Neural progenitor cell (in vitro differentiated cells): Measurements from ENCODE around the gene NOL3. TPM values are rescaled to one million over a fixed set of nuclear protein-coding genes. Genes with fewer than 3 reads are reported as not detected.
A peak's percentile ranks its signal among the peaks of the same experiment; 100 is the strongest.
"Not testable (repeated sequence)": the region's sequence is repeated elsewhere in the genome, so short reads cannot be mapped to it uniquely, and the experiment has no call there.

Experiments
- DNase-seq: peaks from one replicate; pipeline ENCODE4 v3.0.0-alpha.2; 2016; ENCODE audit warnings: low spot score
- H2AFZ ChIP-seq: fragments of 200-600 bp; sonication (generic); replicated peaks from 2 replicates; pipeline ENCODE4 v1.6.1; 2016; ENCODE audit warnings: antibody characterized with exemption
- H3F3A ChIP-seq: fragments of 200-600 bp; sonication (generic); 2 replicates; pipeline ENCODE4 v1.6.1; 2016; ENCODE audit warnings: antibody characterized with exemption, low read depth
- H3K27ac ChIP-seq: fragments of 200-600 bp; sonication (generic); 2 replicates; pipeline ENCODE4 v1.5.1; 2016; ENCODE audit warnings: mild to moderate bottlenecking
- H3K27me3 ChIP-seq: fragments of 200-600 bp; sonication (generic); 2 replicates; pipeline ENCODE4 v1.6.1; 2016; ENCODE audit warnings: mild to moderate bottlenecking, moderate library complexity
- H3K36me3 ChIP-seq: fragments of 200-600 bp; sonication (generic); 2 replicates; pipeline ENCODE4 v1.5.1; 2016
- H3K4me1 ChIP-seq: fragments of 200-600 bp; sonication (generic); 2 replicates; pipeline ENCODE4 v1.6.1; 2016; ENCODE audit warnings: mixed run types
- H3K4me2 ChIP-seq: fragments of 200-600 bp; sonication (generic); 2 replicates; pipeline ENCODE4 v1.6.1; 2016
- H3K4me3 ChIP-seq: fragments of 200-600 bp; sonication (generic); 2 replicates; pipeline ENCODE4 v1.5.1; 2016
- H3K79me2 ChIP-seq: fragments of 200-600 bp; sonication (generic); 2 replicates; pipeline ENCODE4 v1.6.1; 2016; ENCODE audit warnings: low read depth
- H3K9ac ChIP-seq: fragments of 200-600 bp; sonication (generic); 2 replicates; pipeline ENCODE4 v1.6.1; 2016
- H3K9me3 ChIP-seq: fragments of 200-600 bp; sonication (generic); 2 replicates; pipeline ENCODE4 v1.5.1; 2016; ENCODE audit warnings: low read depth
- H4K20me1 ChIP-seq: fragments of 200-600 bp; sonication (generic); 2 replicates; pipeline ENCODE4 v1.6.1; 2016; ENCODE audit warnings: low read depth
- H3K27ac Mint-ChIP-seq: 3 replicates; pipeline ENCODE4 v1.8.0; 2021; ENCODE audit warnings: mixed read lengths
- H3K27me3 Mint-ChIP-seq: 2 replicates; pipeline ENCODE4 v1.8.0; 2022; ENCODE audit warnings: low read depth, mild to moderate bottlenecking, inconsistent platforms, moderate library complexity, mixed read lengths; ENCODE audit not compliant: insufficient read depth
- H3K36me3 Mint-ChIP-seq: 3 replicates; pipeline ENCODE4 v1.8.0; 2021; ENCODE audit warnings: mixed read lengths
- H3K4me1 Mint-ChIP-seq: 3 replicates; pipeline ENCODE4 v1.8.0; 2021; ENCODE audit warnings: mixed read lengths
- H3K4me3 Mint-ChIP-seq: 3 replicates; pipeline ENCODE4 v1.8.0; 2021; ENCODE audit warnings: mild to moderate bottlenecking, moderate library complexity, mixed read lengths
- H3K9me3 Mint-ChIP-seq: 3 replicates; pipeline ENCODE4 v1.8.0; 2020; ENCODE audit warnings: mixed read lengths
- CTCF ChIP-seq: fragments of 200-600 bp; sonication (generic); IDR thresholded peaks from 2 replicates; pipeline ENCODE4 v1.5.1; 2017; ENCODE audit warnings: antibody characterized with exemption, mild to moderate bottlenecking
- EZH2 ChIP-seq: fragments of 200-600 bp; sonication (generic); IDR thresholded peaks from 2 replicates; pipeline ENCODE4 v1.6.1; 2017; ENCODE audit warnings: antibody characterized with exemption, mild to moderate bottlenecking, moderate library complexity
- EZH2phosphoT487 ChIP-seq: fragments of 200-600 bp; sonication (generic); IDR thresholded peaks from 2 replicates; pipeline ENCODE4 v1.6.1; 2017; ENCODE audit warnings: antibody characterized with exemption
- total RNA-seq: library from RNA; depleted of rRNA; stranded (reverse); fragments of >200 nt; gene quantifications from 2 replicates; pipeline ENCODE4 v1.2.3, GENCODE V29; 2015; ENCODE audit warnings: low replicate concordance

NOL3 gene
- 0.37 and 5.5 TPM in 2 replicates for total RNA-seq

- Histone ChIP-seq H3K36me3 (no peaks in the 10 kb centered on the region), H2AFZ (peak within 1 kb of the TSS; percentile 83), H3K9ac (no peak within 1 kb of the TSS), H3K4me3 (peak within 1 kb of the TSS; percentile 63), H3K9me3 (no peaks in the 10 kb centered on the region), H3K4me1 (peaks cover 11% of the 10 kb centered on the region), H4K20me1 (peaks cover 36% of the 10 kb centered on the region), H3K4me2 (peak within 1 kb of the TSS; percentile 80), H3K27me3 (peaks cover 100% of the 10 kb centered on the region), H3K27ac (no peak within 1 kb of the TSS), H3K79me2 (no peaks in the 10 kb centered on the region), H3F3A (peaks cover 37% of the 10 kb centered on the region)
- no peaks in the 10 kb centered on the region for H3K36me3 Mint-ChIP-seq
- H3K27me3 Mint-ChIP-seq, result peaks cover 70% of the 10 kb centered on the region
- TF ChIP-seq CTCF (no peak), EZH2 (peak; percentile 5)
- H3K27ac Mint-ChIP-seq, result peak within 1 kb of the TSS; percentile 53
- DNase-seq, result peak; percentile 87
- no peaks in the 10 kb centered on the region for H3K9me3 Mint-ChIP-seq
- H3K4me1 Mint-ChIP-seq, result peaks cover 23% of the 10 kb centered on the region
- peak within 1 kb of the TSS; percentile 86 for H3K4me3 Mint-ChIP-seq
These were observed at the start of gene NOL3 for GRCh38 chr16:67170168-67170948. TSS of gene NOL3 (plus strand) at chr16:67170538.

- not testable (repeated sequence) for H3K36me3 ChIP-seq, H3K9me3 Mint-ChIP-seq
These were observed 47.5 kb upstream of the NOL3 start for GRCh38 chr16:67122799-67123198.

GRCh38 chr16:67128417-67128816 lies 41.9 kb upstream of the NOL3 start:
- peaks cover 14% of the 10 kb centered on the region for H3K36me3 Mint-ChIP-seq
- H3K27ac Mint-ChIP-seq, result no peak overlapping the region
- Histone ChIP-seq H3K9me3 (no peaks in the 10 kb centered on the region), H3K9ac (no peak overlapping the region), H3K4me2 (no peak overlapping the region), H3K36me3 (no peaks in the 10 kb centered on the region), H3K4me3 (no peak overlapping the region), H4K20me1 (no peaks in the 10 kb centered on the region), H2AFZ (no peak overlapping the region), H3K27me3 (no peaks in the 10 kb centered on the region), H3K4me1 (no peaks in the 10 kb centered on the region), H3K27ac (no peak overlapping the region), H3K79me2 (no peaks in the 10 kb centered on the region), H3F3A (no peaks in the 10 kb centered on the region)
- DNase-seq, result no peak
- H3K9me3 Mint-ChIP-seq, result no peaks in the 10 kb centered on the region
- TF ChIP-seq CTCF, result no peak
- TF ChIP-seq EZH2phosphoT487, result no peak
- no peak for TF ChIP-seq EZH2
- H3K4me1 Mint-ChIP-seq, result no peaks in the 10 kb centered on the region
- H3K4me3 Mint-ChIP-seq, result no peak overlapping the region
- H3K27me3 Mint-ChIP-seq, result no peaks in the 10 kb centered on the region

More at GRCh38 chr16:67122799-67123198, 47.5 kb upstream of the NOL3 start:
- not testable (repeated sequence) for H3K27ac ChIP-seq, H2AFZ ChIP-seq, H3K27me3 Mint-ChIP-seq, H3K4me1 ChIP-seq, H3K4me2 ChIP-seq, H3K27me3 ChIP-seq, H3K4me1 Mint-ChIP-seq, H3K27ac Mint-ChIP-seq, DNase-seq, H3K4me3 ChIP-seq, H3K36me3 Mint-ChIP-seq, H3K79me2 ChIP-seq, H3K4me3 Mint-ChIP-seq, H4K20me1 ChIP-seq, H3K9me3 ChIP-seq, H3K9ac ChIP-seq, H3F3A ChIP-seq

GRCh38 chr16:67128887-67129286 lies 41.5 kb upstream of the NOL3 start:
- no peaks in the 10 kb centered on the region for H3K4me1 Mint-ChIP-seq
- Histone ChIP-seq H3K36me3 (no peaks in the 10 kb centered on the region), H3K79me2 (no peaks in the 10 kb centered on the region)

More at GRCh38 chr16:67128887-67129286, 41.5 kb upstream of the NOL3 start:
- no peak overlapping the region for H3K27ac Mint-ChIP-seq
- Histone ChIP-seq H3K9ac (no peak overlapping the region), H3F3A (no peaks in the 10 kb centered on the region), H3K4me1 (no peaks in the 10 kb centered on the region), H3K4me2 (no peak overlapping the region), H3K27me3 (no peaks in the 10 kb centered on the region), H3K4me3 (no peak overlapping the region), H3K27ac (no peak overlapping the region), H2AFZ (no peak overlapping the region), H4K20me1 (no peaks in the 10 kb centered on the region), H3K9me3 (no peaks in the 10 kb centered on the region)
- DNase-seq, result no peak
- H3K4me3 Mint-ChIP-seq, result no peak overlapping the region
- TF ChIP-seq CTCF (no peak), EZH2phosphoT487 (no peak), EZH2 (no peak)
- no peaks in the 10 kb centered on the region for H3K27me3 Mint-ChIP-seq
- no peaks in the 10 kb centered on the region for H3K9me3 Mint-ChIP-seq
- peaks cover 11% of the 10 kb centered on the region for H3K36me3 Mint-ChIP-seq
